Uterus (tissue), 4 donors: Measurements from ENCODE around the gene ACIN1. TPM values are rescaled to one million over a fixed set of nuclear protein-coding genes. Genes with fewer than 3 reads are reported as not detected.

Experiments
- DNase-seq, 2 donors: peaks; one replicate each; pipeline ENCODE4 v3.0.0-alpha.2; 2019 to 2020
- H3K27ac ChIP-seq, 2 donors: fragments of 200-600 bp; sonication (generic); 1 replicate in 1 of 2; 2 replicates in 1 of 2; pipeline ENCODE4 v1.5.1; 2016 to 2018
- H3K27me3 ChIP-seq, 2 donors: fragments of 200-600 bp; sonication (generic); one replicate each; pipeline ENCODE4 v1.5.1; 2018 to 2019; ENCODE audit warnings: control low read depth in 1 of 2
- H3K36me3 ChIP-seq, 2 donors: fragments of 200-600 bp; sonication (generic); one replicate each; pipeline ENCODE4 v1.5.1; 2019; ENCODE audit warnings: control low read depth in 1 of 2
- H3K4me1 ChIP-seq, 2 donors: fragments of 200-600 bp; sonication (generic); one replicate each; pipeline ENCODE4 v1.5.1; 2018 to 2019; ENCODE audit warnings: control low read depth in 1 of 2
- H3K4me3 ChIP-seq, 2 donors: fragments of 200-600 bp; sonication (generic); 1 replicate in 1 of 2; 2 replicates in 1 of 2; pipeline ENCODE4 v1.5.1; 2018 to 2019; ENCODE audit warnings: mild to moderate bottlenecking in 1 of 2
- H3K9me3 ChIP-seq, 2 donors: fragments of 200-600 bp; sonication (generic); one replicate each; pipeline ENCODE4 v1.5.1; 2019; ENCODE audit warnings: control low read depth in 1 of 2
- CTCF ChIP-seq, 4 experiments: fragments of 200-600 bp in 2 of 4; fragments of 450-650 bp in 2 of 4; sonication (generic) in 2 of 4; IDR thresholded peaks; one replicate each; pipeline ENCODE4 v1.5.1; 2016 to 2019; ENCODE audit warnings: antibody characterized with exemption in 4 of 4, mild to moderate bottlenecking in 2 of 4, moderate library complexity in 1 of 4
- POLR2A ChIP-seq, 2 donors: fragments of 450-650 bp; IDR thresholded peaks; one replicate each; pipeline ENCODE4 v1.6.1; 2016; ENCODE audit warnings: antibody characterized with exemption in 2 of 2, mild to moderate bottlenecking in 1 of 2, moderate library complexity in 1 of 2
- intact Hi-C: fragments of 100-400 bp; cut with DNase I; formaldehyde crosslinking; loops from one replicate; pipeline ENCODE4 v1.15.1; 2023; ENCODE audit warnings: low total_unique reads
- total RNA-seq, 4 donors: library from RNA; depleted of rRNA in 3 of 4; stranded (reverse); fragments of >200 nt in 3 of 4; gene quantifications; one replicate each; pipeline versions ENCODE4 v1.1.0 to v1.2.4, GENCODE V29; 2014 to 2023
- donor health status: DM: yes; HTN: yes; CAD: no.

ACIN1 gene
- total RNA-seq, 4 donors from 2014 or later: 52.3 to 194 (median 77.1) TPM

DNA sequence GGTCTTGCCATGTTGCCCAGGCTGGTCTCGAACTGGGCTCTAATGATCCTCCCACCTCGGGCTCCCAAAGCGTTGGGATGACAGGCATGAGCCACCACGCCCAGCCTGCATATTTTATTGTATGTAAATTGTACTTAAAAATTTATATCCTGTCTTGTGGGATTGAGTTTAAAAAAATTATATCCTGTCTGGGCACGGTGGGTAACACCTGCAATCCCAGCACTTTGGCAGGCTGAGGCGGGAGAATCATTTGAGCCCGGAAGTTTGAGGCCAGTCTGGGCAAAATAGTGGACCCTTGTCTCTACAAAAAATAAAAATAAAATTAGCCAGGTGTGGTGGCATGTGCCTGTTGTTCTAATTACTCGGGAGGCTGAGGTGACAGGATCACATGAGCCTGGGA, 38.0 kb upstream of the ACIN1 start:
- Histone ChIP-seq H3K36me3 (no peaks in the 10 kb centered on the region), H3K27ac (no peak overlapping the region), H3K4me3 (no peak overlapping the region), H3K4me1 (no peaks in the 10 kb centered on the region), H3K9me3 (no peaks in the 10 kb centered on the region), H3K27me3 (no peaks in the 10 kb centered on the region)
- intact Hi-C loops: no loop called here
- TF ChIP-seq CTCF (IDR thresholded peaks at IDR 0.05) (no peak), POLR2A (IDR thresholded peaks at IDR 0.05) (no peak)
- no peak for DNase-seq

- H3K27ac ChIP-seq: peak overlapping the region in 1 of 2 donors; percentile 21
- no peaks in the 10 kb centered on the region for H3K36me3 ChIP-seq
- no peaks in the 10 kb centered on the region for H3K9me3 ChIP-seq
- no peak for TF ChIP-seq POLR2A (IDR thresholded peaks at IDR 0.05)
- no peak for TF ChIP-seq CTCF (IDR thresholded peaks at IDR 0.05)
- no peak overlapping the region for H3K4me3 ChIP-seq
- H3K27me3 ChIP-seq: no peaks in the 10 kb centered on the region
- no peak for DNase-seq
- peaks cover 0 to 4% of the 10 kb centered on the region in 2 donors for H3K4me1 ChIP-seq
- intact Hi-C loops: no loop called here
Observed at GRCh38 chr14:23131482-23131881, 36.5 kb upstream of the ACIN1 start.

DNA sequence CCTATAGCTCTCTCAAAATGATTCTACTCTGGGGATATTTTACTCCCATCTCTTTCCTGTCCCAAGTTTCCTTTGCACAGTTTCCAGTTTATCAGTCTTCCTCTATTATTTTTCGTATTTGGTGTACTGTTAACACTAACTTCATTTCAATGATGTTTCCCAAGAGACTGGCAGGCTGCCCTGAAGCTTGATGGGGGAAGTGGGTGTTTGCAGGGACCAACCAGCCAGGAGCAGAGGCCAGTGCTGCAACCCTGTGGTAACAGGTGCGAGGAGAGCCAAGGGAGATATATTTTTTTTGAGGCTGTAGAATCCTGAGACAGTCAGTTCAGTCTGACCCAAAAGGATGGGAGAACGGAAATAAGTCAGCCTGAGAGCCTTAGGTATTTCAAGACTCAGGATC, 35.9 kb upstream of the ACIN1 start:
- H3K4me3 ChIP-seq: no peak overlapping the region
- peaks cover 0 to 4% of the 10 kb centered on the region in 2 donors for H3K4me1 ChIP-seq
- H3K36me3 ChIP-seq: no peaks in the 10 kb centered on the region
- intact Hi-C loops: no loop called here
- TF ChIP-seq POLR2A (IDR thresholded peaks at IDR 0.05) (no peak), CTCF (IDR thresholded peaks at IDR 0.05) (no peak)
- H3K27ac ChIP-seq: peak overlapping the region in 1 of 2 donors; percentile 21
- H3K9me3 ChIP-seq: no peaks in the 10 kb centered on the region
- peak in 1 of 2 donors; percentile 61 for DNase-seq
- H3K27me3 ChIP-seq: no peaks in the 10 kb centered on the region

DNA sequence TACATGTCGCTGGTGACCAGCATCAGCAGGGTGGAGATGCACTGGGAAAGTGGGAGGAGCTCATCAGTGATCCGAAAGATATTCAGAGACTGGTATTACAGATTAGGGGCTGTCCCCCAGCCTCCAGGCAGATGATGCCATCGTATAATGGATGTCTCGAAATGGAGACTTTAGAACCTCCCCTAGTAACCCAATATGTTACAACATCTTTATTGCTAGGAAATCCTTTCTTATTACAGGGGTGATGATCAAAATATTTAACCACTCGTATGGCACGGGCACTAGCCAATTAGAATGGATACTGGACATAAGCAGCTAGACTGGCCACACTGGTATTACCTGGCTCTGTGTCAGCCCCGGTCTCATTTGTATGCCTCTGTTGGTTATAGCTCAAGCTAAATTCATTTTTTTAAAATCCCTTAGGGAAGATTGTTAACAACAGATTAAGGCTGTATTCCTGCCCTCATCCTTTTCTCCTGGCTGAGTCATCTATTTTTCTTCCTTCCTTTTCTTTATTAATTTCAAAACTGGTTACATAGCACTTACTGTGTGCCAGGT, 34.9 kb upstream of the ACIN1 start:
- H3K4me1 ChIP-seq: peaks cover 0 to 4% of the 10 kb centered on the region in 2 donors
- no peaks in the 10 kb centered on the region for H3K9me3 ChIP-seq
- TF ChIP-seq POLR2A (IDR thresholded peaks at IDR 0.05): no peak
- no peak for TF ChIP-seq CTCF (IDR thresholded peaks at IDR 0.05)
- peak overlapping the region in 1 of 2 donors; percentile 13 for H3K27ac ChIP-seq
- no peak for DNase-seq
- intact Hi-C loops: no loop called here
- no peaks in the 10 kb centered on the region for H3K36me3 ChIP-seq
- H3K4me3 ChIP-seq: no peak overlapping the region
- no peaks in the 10 kb centered on the region for H3K27me3 ChIP-seq

- Histone ChIP-seq H3K4me1 (peaks cover 0 to 4% of the 10 kb centered on the region in 2 donors), H3K4me3 (no peak overlapping the region), H3K9me3 (no peaks in the 10 kb centered on the region), H3K36me3 (no peaks in the 10 kb centered on the region), H3K27me3 (no peaks in the 10 kb centered on the region), H3K27ac (no peak overlapping the region)
- TF ChIP-seq CTCF (IDR thresholded peaks at IDR 0.05) (no peak), POLR2A (IDR thresholded peaks at IDR 0.05) (no peak)
- intact Hi-C loops: no loop called here
- DNase-seq: no peak
Observed at GRCh38 chr14:23128969-23129758, 34.2 kb upstream of the ACIN1 start.
